Liver (tissue), 9 donors: ENCODE data around the gene CD244. TPM values are rescaled to one million over a fixed set of nuclear protein-coding genes. Genes with fewer than 3 reads are reported as not detected.

Experiments
- DNase-seq: peaks from one replicate; pipeline ENCODE4 v3.0.0-alpha.2; 2017; ENCODE audit warnings: low spot score
- H3K27ac ChIP-seq, 2 donors: one replicate each; pipeline ENCODE4 v1.7.0; 2013; ENCODE audit warnings: inconsistent platforms in 2 of 2, low read length in 2 of 2, control low read depth in 1 of 2, low read depth in 1 of 2, mild to moderate bottlenecking in 1 of 2
- H3K27me3 ChIP-seq, 4 donors: one replicate each; pipeline versions ENCODE4 v1.6.1 to v1.7.0; 2013; ENCODE audit warnings: low read length in 3 of 4, inconsistent platforms in 1 of 4, mild to moderate bottlenecking in 1 of 4, moderate library complexity in 1 of 4; ENCODE audit not compliant: control insufficient read depth in 4 of 4, insufficient read depth in 4 of 4
- H3K36me3 ChIP-seq, 4 donors: one replicate each; pipeline versions ENCODE4 v1.6.1 to v1.7.0; 2013; ENCODE audit warnings: low read length in 3 of 4, mild to moderate bottlenecking in 3 of 4, low read depth in 1 of 4, moderate library complexity in 1 of 4; ENCODE audit not compliant: control insufficient read depth in 4 of 4, insufficient read depth in 3 of 4
- H3K4me1 ChIP-seq, 4 donors: one replicate each; pipeline versions ENCODE4 v1.6.1 to v1.7.0; 2013; ENCODE audit warnings: low read length in 3 of 4, mild to moderate bottlenecking in 3 of 4, moderate library complexity in 1 of 4; ENCODE audit not compliant: control insufficient read depth in 4 of 4, insufficient read depth in 4 of 4
- H3K4me3 ChIP-seq, 3 donors: one replicate each; pipeline versions ENCODE4 v1.6.1 to v1.7.0; 2013; ENCODE audit warnings: low read length in 3 of 3, control low read depth in 1 of 3, low read depth in 1 of 3, mild to moderate bottlenecking in 1 of 3
- H3K9ac ChIP-seq, 2 donors: one replicate each; pipeline ENCODE4 v1.7.0; 2013; ENCODE audit warnings: low read length in 2 of 2, mild to moderate bottlenecking in 2 of 2, moderate library complexity in 2 of 2, control low read depth in 1 of 2, low read depth in 1 of 2
- H3K9me3 ChIP-seq, 4 donors: one replicate each; pipeline versions ENCODE4 v1.6.1 to v1.7.0; 2013; ENCODE audit warnings: low read length in 3 of 4; ENCODE audit not compliant: control insufficient read depth in 4 of 4
- CTCF ChIP-seq: fragments of 150-350 bp; IDR thresholded peaks from 2 replicates; pipeline ENCODE4 v1.5.1; 2017; ENCODE audit warnings: improper control_type of control experiment, low read depth, low read length; ENCODE audit not compliant: missing input control
- EGR1 ChIP-seq, 2 donors: IDR thresholded peaks; 2 replicates each; pipeline ENCODE4 v1.6.1; 2016 to 2018; ENCODE audit warnings: antibody characterized with exemption in 2 of 2, low read depth in 2 of 2
- FOXA1 ChIP-seq: IDR thresholded peaks from 2 replicates; pipeline ENCODE4 v1.6.1; 2016; ENCODE audit warnings: antibody characterized with exemption
- FOXA2 ChIP-seq: IDR thresholded peaks from 2 replicates; pipeline ENCODE4 v1.6.1; 2016; ENCODE audit warnings: antibody characterized with exemption
- GABPA ChIP-seq, 2 donors: IDR thresholded peaks in 1 of 2; conservative IDR thresholded peaks in 1 of 2; 2 replicates each; pipeline ENCODE4 v1.6.1; 2016; ENCODE audit warnings: antibody characterized with exemption in 2 of 2, mild to moderate bottlenecking in 1 of 2, moderate library complexity in 1 of 2
- HNF4A ChIP-seq, 2 donors: conservative IDR thresholded peaks; 2 replicates each; pipeline ENCODE4 v1.6.1; 2016; ENCODE audit warnings: antibody characterized with exemption in 2 of 2, mild to moderate bottlenecking in 2 of 2
- HNF4G ChIP-seq: IDR thresholded peaks from 2 replicates; pipeline ENCODE4 v1.6.1; 2016; ENCODE audit warnings: antibody characterized with exemption
- JUND ChIP-seq, 2 donors: IDR thresholded peaks; 2 replicates each; pipeline ENCODE4 v1.6.1; 2016; ENCODE audit warnings: antibody characterized with exemption in 2 of 2
- MAX ChIP-seq: IDR thresholded peaks from 2 replicates; pipeline ENCODE4 v1.6.1; 2016; ENCODE audit warnings: antibody characterized with exemption
- NR2F2 ChIP-seq: IDR thresholded peaks from 2 replicates; pipeline ENCODE4 v1.6.1; 2016; ENCODE audit warnings: antibody characterized with exemption
- RXRA ChIP-seq, 2 donors: IDR thresholded peaks; 2 replicates each; pipeline ENCODE4 v1.6.1; 2017 to 2018; ENCODE audit warnings: antibody characterized with exemption in 2 of 2, mild to moderate bottlenecking in 1 of 2
- SP1 ChIP-seq: IDR thresholded peaks from 2 replicates; pipeline ENCODE4 v1.6.1; 2018; ENCODE audit warnings: antibody characterized with exemption, mild to moderate bottlenecking
- YY1 ChIP-seq: IDR thresholded peaks from 2 replicates; pipeline ENCODE4 v1.6.1; 2016; ENCODE audit warnings: antibody characterized with exemption, mild to moderate bottlenecking
- WGBS: extraction: QIAGEN DNeasy Blood & Tissue Kit; methylation state at CpG from one replicate; pipeline ENCODE4 v1.1.7; 2013; 5-methylcytosine and 5-hydroxymethylcytosine counted together
- polyA plus RNA-seq, 2 donors: library from polyadenylated mRNA; stranded (reverse) in 1 of 2; unstranded in 1 of 2; fragments of 200-250 nt in 1 of 2; fragments of >200 nt in 1 of 2; fragmentation: Nextera tagmentation in 1 of 2; extraction: Ambion mirVana in 1 of 2; gene quantifications; one replicate each; pipeline versions ENCODE4 v1.2.1 to v1.2.3, GENCODE V29; 2013 to 2015
- total RNA-seq, 2 donors: library from RNA; depleted of rRNA; stranded (reverse); fragments of >200 nt; gene quantifications; one replicate each; pipeline ENCODE4 v1.2.3, GENCODE V29; 2014
- TF ChIP-seq, protein P1 (sequence below): IDR thresholded peaks from 2 replicates; pipeline ENCODE4 v1.6.1; 2016; ENCODE audit warnings: antibody characterized with exemption
- donor health status: healthy.
- donor health status: healthy.
- donor health status: healthy.
- donor health status: healthy.
- donor health status: healthy.

The CD244 gene
- total and polyA plus RNA-seq, 4 donors: 0.85 to 6.6 (median 1.8) TPM

GRCh38 chr1:160818207-160818937 is 44.3 kb downstream of the CD244 start:
- Histone ChIP-seq H3K4me3 (no peak overlapping the region), H3K36me3 (no peaks in the 10 kb centered on the region)

DNA sequence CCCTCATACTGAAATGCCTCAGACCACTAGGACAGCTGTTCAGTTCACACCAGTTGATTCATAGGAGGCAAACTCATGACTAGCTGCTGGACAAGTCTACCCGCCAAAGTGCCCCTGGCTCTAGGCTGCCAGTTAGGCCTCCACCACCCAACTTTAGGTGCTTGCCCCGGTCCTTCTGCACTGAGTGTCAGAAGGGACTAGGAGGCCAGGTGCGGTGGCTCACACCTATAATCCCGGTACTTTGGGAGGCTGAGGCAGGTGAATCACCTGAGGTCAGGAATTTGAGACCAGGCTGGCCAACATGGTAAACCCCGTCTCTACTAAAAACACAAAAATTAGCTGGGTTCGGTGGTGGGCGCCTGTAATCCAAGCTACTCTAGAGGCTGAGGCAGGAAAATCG is 47.8 kb downstream of the CD244 start:
- H3K9ac ChIP-seq: no peak overlapping the region
- H3K4me3 ChIP-seq: no peak overlapping the region
- WGBS: 96% methylated on average over 8 of the region's 8 CpGs
- no peaks in the 10 kb centered on the region for H3K4me1 ChIP-seq
- no peak overlapping the region for H3K27ac ChIP-seq
- no peak for DNase-seq
- no peaks in the 10 kb centered on the region for H3K27me3 ChIP-seq
- TF ChIP-seq HNF4A (conservative IDR thresholded peaks at IDR 0.05) (no peak), SP1 (no peak), NR2F2 (no peak), JUND (IDR thresholded peaks at IDR 0.05) (no peak), FOXA2 (no peak), FOXA1 (no peak), GABPA (IDR thresholded peaks at IDR 0.05 in 1 of 2, conservative IDR thresholded peaks at IDR 0.05 in 1 of 2) (no peak), CTCF (no peak), HNF4G (no peak), EGR1 (IDR thresholded peaks at IDR 0.05; ENCODE audit: low read depth in 2 of 2) (no peak)
- H3K36me3 ChIP-seq: no peaks in the 10 kb centered on the region
- no peaks in the 10 kb centered on the region for H3K9me3 ChIP-seq

More at GRCh38 chr1:160818207-160818937, 44.3 kb downstream of the CD244 start:
- TF ChIP-seq GABPA (IDR thresholded peaks at IDR 0.05 in 1 of 2, conservative IDR thresholded peaks at IDR 0.05 in 1 of 2) (no peak), MAX (no peak), RXRA (IDR thresholded peaks at IDR 0.05) (no peak)
- TF ChIP-seq, protein P1, sequence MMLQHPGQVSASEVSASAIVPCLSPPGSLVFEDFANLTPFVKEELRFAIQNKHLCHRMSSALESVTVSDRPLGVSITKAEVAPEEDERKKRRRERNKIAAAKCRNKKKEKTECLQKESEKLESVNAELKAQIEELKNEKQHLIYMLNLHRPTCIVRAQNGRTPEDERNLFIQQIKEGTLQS: no peak
- Histone ChIP-seq H3K4me1 (no peaks in the 10 kb centered on the region), H3K27ac (no peak overlapping the region), H3K9ac (no peak overlapping the region), H3K9me3 (no peaks in the 10 kb centered on the region), H3K27me3 (no peaks in the 10 kb centered on the region)
- DNase-seq: no peak
- WGBS: 69% methylated on average over 9 of the region's 9 CpGs

GRCh38 chr1:160814316-160814715 is 48.4 kb downstream of the CD244 start:
- Histone ChIP-seq H3K27me3 (no peaks in the 10 kb centered on the region), H3K4me3 (no peak overlapping the region), H3K36me3 (no peaks in the 10 kb centered on the region), H3K9me3 (no peaks in the 10 kb centered on the region), H3K27ac (no peak overlapping the region), H3K9ac (no peak overlapping the region), H3K4me1 (no peaks in the 10 kb centered on the region)
- TF ChIP-seq HNF4A (conservative IDR thresholded peaks at IDR 0.05) (no peak), EGR1 (IDR thresholded peaks at IDR 0.05; ENCODE audit: low read depth in 2 of 2) (no peak), YY1 (no peak), GABPA (IDR thresholded peaks at IDR 0.05 in 1 of 2, conservative IDR thresholded peaks at IDR 0.05 in 1 of 2) (no peak)
- WGBS: 85% methylated on average over 6 of the region's 6 CpGs
- no peak for DNase-seq
